GM19467 (cell line): ENCODE measurements around the gene NRSN1.
"Not testable (repeated sequence)": the region's sequence is repeated elsewhere in the genome, so short reads cannot be mapped to it uniquely, and the experiment has no call there.

Experiments used
- ATAC-seq: cut with Tn5 transposase; IDR thresholded peaks from one replicate; pipeline ENCODE4 v1.9.1; 2021; ENCODE audit warnings: mild to moderate bottlenecking, moderate library complexity; ENCODE audit not compliant: unreplicated experiment

NRSN1 gene

DNA sequence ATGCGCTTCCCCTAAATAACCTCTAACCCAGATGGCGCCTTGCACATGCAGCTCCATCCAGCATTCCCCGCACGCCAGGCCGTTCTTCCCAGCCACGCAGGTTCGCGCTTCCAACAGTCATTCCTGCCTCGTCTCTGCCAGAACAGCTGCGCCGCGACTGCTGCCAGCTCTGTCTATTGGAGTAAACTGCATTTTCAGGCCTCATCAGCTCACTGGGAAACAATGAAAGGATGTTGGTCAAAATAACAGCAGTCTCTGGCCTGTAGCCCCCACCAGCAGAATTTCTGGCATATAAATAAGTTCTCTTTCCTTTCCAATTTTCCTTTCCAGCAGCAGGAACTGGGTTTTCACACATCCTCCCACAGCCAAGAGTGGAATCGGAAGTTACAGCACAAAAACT is 14.6 kb downstream of the NRSN1 start:
- no peak for ATAC-seq

DNA sequence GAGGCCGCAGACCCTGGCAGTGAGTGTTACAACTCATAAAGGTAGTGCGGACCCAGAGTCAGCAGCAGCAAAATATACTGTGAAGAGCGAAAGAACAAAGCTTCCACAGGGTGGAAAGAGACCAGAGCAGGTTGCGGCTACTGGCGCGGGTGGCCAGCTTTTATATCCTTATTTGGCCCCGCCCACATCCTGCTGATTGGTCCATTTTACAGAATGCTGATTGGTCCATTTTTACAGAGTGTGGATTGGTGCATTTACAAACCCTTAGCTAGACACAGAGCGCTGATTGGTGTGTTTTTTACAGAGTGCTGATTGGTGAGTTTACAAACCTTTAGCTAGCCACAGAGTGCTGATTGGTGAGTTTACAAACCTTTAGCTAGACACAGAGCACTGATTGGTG is 16.7 kb downstream of the NRSN1 start:
- not testable (repeated sequence) for ATAC-seq

DNA sequence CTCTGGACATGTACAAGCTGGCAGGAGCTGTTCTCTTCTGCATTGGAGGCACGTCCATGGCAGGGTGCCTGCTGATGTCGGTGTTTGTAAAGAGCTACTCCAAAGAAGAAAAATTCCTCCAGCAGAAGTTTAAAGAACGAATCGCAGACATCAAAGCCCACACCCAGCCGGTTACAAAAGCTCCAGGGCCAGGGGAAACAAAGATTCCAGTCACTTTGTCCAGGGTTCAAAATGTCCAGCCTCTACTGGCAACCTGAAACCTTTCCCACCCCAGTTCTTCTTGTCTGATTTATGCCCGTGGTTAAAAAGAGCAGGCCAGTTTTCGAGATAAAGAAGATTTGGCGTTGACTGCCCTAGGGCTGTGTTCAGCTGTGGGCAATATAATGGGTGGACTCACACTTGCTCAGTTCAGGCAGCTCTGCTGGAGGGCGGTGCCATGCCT is 19.7 kb downstream of the NRSN1 start:
- ATAC-seq = no peak

DNA sequence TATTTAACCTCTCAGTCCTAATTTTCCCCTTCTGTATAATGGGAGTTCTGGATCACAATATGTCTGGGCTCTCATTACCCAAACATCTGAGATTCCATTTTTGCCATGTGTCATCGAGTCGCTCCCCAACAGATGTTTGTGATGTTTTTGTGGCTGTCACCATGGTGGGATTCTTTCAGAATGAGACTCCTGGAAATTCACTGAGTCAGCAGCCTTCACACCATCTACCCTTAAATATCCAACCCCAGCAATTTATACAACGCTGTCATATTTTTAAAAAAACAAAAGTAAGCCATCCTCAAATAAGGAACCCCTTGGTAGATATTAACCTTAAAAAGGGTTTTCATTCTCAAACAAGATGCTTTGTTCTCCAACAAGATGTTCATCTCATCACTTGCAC is 20.9 kb downstream of the NRSN1 start:
- no peak for ATAC-seq

DNA sequence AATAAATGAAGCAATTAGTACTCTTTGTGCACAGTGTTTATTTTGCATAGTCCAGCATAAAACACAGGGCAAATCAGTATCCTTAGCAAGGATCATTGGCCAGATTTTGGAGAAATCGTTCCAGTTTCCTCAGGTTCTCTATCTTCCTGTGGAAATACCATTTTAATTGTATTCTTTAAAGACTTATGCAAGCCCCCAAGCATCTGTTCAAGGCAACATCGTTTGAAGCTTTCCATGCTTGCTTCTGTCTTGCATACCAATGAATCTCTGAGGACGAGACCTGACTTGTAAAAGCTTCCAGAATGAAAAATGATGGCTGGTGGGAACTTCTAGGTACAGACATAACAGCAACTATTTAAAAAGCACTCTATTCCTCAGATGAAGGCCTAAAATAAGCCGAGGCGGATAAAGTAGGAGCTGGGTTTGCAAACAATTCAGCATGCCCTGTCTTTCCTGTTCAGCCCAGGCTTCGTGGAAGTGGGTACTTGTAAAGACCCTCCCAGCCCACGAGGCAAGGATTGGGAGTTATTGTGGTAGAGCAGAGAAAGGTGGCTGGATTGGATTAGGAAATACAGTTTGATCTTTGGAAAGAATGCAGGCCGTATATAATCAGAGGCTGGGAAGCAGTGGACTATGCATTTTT is 21.6 kb downstream of the NRSN1 start:
- ATAC-seq = no peak

DNA sequence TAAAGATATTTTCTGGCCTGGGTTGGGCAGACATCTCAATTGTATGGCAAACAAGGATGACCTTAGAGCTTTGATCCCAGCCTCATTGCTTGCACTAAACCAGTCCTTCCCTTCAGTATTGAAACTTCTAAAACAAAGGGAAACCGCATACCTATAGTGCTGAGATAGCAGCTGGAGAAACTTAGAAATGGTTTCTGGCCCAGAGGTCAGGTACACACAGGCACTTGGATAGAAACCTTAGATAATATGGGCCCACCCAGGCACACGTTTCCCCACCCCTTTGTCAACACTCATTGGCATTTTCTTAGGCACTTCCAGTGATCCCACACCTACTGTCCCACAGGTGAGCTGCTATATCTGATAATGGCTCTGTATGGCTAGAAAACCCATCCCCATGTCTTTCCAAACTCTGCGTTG is 22.1 kb downstream of the NRSN1 start:
- no peak for ATAC-seq

DNA sequence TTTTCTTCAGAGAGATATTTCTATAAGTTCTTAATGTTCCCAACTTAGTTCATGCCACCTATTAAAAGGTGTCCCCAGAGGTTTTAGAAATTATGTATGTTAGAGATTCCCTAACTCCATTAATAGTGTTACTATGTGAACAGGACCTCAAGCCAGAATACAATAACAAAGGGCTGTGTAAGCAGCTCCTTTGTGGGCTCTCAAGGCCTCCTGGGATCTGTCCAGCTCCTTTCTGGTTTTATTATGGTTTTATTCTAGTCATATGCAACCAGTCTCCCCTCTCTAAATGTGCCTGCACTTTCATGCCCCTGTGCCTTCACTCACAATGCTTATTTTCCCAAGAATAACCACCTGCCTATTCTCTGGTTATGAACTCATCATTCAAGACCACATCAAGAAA is 22.7 kb downstream of the NRSN1 start:
- ATAC-seq = no peak

DNA sequence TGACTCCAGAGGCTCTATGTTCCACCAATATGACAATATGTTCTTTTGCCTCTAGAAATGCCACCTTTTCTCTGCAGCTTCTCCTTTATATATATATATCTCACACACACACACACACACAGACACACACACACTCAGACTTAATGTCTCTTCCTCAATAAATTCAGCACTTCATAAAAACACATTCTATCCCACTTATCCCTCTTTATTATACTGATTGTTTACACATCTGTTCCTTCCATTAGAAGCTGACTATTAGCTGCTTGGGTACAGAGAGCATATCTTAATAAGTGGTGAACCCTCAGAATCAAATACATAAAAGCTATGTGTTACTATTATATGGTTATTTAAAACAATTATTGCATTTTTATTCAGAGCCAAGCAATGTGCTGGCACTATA is 23.3 kb downstream of the NRSN1 start:
- no peak for ATAC-seq

DNA sequence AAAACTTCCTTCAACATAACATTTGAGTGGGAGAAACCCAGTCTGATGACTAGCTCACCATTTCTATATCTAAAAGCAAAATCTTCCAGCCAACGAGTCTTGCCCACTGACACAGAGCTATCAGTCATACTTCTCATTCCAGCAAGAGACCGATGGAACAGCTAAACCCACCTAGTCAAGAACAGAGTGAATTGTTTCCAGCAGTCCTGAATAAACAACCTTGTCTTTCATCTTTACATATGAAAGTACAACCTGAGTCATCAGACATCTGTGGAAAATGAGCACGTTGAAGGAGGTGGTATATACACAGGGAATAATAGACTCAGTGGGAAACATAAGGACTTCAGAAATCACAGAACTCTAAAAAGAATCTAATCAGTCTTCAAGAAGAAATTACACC is 23.8 kb downstream of the NRSN1 start:
- no peak for ATAC-seq

DNA sequence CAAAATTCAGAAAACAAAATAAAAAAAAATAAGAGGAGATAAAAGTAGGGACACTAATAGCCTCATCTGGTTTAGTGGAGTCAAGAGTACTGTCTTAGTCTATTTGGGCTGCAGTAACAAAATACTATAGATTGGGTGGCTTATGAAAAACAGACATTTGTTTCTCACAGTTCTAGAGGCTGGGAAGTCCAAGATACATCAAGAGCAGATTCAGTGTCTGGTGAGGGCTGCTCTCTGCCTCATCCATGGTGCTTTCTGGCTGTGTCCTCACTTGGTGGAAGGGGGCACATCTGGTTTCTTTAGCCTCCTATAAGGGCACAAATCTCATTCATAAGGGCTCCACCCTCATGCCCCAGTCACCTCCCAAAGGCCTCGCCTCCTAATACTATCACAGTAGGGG is 26.0 kb downstream of the NRSN1 start:
- no peak for ATAC-seq

DNA sequence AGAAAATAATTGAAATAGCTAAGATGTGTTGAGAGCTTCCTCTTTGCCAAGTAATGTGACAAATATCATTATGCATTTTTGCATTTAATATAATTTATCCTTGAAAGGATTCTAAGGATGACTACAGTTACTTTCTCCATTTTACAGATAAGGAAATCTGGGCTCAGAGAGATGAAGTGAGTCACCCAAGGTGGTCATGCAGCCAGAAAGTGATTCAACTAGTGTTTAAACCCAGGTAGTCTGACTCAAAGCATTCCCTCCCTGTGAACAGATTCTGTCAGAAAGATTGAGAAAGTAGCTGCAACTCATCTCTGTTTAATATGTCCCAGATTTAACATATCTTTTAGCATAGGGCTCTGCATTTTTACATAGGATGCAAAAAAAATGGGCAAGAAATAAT is 28.1 kb downstream of the NRSN1 start:
- no peak for ATAC-seq

DNA sequence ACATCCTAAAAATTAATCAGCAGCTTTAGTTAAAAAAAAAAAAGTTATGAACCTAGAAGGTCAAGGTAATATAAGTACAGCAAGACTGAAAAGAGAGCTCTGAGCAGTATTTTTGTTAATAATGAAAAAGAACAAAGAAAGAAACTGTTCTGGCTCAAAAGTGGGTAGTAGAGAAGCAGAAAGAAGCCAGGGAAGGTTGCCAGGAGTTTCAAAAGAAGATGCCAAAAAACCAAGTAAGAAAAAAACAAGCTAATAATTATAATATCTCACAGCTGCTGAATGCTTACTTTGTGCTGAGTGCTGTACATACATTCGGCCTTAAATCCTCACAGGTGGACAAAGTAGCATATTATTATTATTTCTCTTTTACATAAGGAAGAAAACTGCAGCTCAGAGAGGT is 31.9 kb downstream of the NRSN1 start:
- no peak for ATAC-seq

DNA sequence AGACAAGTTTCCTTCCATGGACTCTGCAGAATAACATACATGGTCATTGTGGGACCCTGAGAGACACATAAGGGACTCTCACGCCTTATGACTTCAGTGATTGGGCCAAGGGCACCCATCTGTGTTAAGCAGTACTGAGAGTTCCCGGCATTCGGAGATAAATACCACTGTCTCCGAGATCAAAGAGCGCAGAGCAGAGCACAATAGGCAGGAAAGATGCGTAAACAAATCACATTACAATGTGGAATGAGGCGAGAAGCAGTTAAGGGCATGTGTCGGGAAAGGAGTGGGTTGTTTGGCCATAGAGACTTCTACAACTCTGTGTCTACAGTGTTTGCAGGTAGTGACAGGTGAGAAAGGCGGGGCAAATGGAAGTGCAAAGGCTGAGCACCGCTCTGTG is 57.6 kb downstream of the NRSN1 start:
- no peak for ATAC-seq

DNA sequence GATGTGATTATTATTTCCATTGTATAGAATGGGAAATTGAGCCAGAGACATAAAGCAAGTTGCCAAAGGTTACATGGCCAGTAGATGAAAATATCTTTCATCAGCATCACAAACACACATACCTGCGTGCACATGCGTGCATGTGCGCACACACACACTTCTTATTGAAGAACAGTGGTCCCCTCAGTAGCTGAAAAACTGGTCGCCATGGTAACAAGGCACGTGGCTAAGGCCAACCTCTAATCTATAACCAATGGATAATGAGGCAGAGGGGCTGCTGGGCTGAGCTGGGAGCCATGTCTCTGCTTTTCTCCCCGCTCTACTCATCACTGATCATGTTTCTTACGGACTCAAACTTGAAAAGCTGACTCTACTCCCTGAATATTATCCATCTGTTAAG is 60.3 kb downstream of the NRSN1 start:
- ATAC-seq = no peak

DNA sequence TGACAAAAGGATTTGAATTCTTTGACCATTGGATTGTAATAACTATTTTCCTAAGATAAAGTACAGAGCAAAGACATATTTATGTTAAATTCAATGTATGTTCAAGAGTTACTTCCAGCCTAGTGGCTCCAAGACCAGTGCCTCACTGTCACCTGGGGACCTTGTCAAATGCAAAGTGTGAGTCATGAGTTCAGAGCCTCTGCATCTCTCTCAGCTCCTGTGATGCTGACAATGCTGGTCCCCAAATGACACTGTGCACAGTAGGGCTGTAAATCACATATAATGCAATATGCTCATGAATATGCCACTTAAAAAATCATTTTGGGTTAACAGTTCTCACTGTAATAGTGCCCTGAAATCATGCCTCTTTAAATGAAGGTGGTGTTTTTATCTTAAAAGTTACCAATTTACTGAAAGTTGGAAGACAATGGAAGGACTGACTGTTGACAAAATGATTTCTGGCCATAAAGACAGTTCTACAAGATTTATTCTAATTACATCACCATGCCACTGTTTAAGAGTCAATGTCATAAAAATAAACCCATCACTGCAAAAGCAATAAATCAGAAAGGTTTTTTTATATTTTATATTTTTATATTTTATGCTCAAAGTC is 62.1 kb downstream of the NRSN1 start:
- ATAC-seq = no peak

DNA sequence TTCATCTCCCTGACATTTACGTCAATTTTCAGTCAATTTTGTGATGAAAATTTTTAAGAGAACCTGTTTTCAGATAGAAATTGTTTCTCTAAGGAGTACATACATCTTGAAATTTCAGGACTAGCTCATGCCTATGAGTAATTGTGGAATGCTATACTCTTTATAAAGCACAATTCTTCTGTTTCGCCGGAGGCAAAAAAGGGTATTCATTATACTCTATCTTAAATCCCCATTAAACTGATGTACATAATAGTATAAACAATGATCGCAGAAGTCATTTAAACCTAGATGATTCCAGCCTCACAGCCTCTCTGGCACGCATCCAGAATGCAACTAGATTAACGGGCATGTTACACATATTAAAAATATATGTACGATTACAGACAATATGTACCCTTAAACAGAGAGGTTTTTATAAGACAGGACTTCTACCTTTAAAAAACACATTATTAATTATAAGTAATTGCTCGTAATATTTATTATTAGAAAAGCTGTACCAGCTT is 62.6 kb downstream of the NRSN1 start:
- no peak for ATAC-seq

DNA sequence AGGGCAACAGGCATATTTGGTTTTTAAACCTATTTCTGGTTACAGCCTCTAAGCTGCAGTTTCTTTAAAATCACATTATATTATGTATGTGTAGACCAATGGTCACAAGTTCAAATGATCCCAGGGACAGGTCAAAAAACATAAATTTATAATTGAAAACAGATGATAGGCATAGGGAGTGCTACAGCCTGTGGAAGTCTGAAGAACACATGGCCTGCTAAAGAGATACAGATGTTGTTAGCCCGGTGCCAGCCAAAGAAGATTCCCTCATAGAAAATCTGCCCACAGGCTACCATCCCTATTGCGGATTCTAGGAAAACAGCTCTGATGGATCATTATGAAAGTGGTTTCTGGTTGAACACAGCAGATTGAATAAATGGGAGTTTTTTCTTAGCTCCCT is 65.3 kb downstream of the NRSN1 start:
- no peak for ATAC-seq

DNA sequence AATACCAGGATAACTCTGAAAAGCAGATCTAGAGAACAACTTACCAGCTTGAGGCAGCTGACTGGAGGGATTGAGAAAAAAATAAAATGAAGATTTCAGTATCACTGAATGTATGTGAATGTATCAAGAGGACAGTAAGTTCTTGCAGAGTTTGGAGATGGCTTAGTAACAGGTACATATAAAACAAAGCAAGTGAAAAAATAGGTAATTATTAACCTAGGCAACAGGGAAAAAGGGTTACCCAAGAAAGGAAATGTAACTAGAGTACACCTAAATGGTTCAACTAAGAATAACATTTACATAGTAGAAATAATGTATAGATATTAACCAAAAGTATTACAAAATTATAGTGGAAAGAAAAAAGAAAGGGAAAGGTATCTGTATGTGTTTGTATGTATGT is 67.3 kb downstream of the NRSN1 start:
- ATAC-seq = no peak

DNA sequence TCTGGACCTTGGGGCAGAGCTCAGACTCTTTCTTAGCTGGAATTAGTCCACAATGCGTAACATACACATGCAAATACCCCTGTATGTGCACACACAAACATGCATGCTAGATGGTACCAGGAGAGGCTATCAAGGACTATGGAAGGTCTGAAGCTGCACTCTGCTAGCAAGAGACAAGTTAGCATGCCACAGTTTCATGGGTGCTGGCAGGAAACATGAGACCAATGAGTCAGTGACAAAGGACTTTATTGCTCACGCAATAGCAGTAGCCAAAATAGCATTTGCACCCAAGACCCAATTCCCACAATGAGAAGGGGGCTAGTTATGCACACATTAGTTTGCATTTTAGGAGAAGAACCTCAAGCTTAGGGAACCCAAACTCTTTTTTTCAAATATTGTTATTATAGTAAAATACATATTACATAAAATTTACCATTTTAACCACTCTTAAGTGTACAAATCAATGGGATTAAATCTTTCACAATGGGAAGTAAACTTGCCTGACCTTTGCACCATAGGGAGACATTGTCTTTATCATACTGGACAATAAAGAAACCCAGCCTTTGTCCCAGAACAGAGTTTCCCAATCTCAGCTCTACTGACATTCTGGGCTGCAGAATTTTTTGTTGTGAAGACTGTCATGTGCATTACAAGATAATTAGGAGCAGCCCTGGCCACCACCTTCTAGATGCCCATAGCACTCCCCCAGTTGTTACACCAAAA is 69.1 kb downstream of the NRSN1 start:
- ATAC-seq = no peak

DNA sequence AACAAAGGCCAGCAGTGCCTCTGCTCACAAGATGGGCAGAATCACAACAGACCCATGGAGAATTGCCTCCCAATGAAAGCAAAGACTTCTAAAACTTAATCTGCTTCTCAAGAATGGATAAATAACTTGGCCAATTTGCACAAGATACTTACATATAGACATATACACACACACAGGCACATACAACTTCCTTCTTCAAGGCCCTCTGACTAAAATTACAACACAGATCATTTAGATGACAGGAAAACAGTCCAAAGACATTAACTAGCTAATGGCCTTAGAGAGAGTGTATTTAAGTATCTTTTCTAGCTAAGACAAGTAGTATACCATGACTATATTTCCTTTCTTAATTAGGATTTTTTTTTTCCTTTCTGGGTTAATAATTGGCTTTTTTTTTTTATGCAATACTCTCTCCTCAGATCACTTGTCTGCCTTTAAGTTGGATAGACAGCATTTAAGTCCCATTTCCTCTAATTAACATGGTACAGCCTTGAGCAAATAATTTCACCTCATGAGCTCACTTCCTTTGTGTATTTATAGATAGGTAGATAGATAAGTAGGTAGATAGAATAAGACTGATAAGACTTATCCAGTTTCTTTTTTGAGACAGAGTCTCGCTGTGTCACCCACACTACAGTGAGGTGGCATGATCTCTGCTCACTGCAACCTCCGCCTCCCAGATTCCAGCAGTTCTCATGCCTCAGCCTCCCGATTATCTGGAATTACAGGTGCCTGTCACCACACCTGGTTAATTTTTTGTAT is 70.0 kb downstream of the NRSN1 start:
- ATAC-seq = no peak
